ENCODE data around the gene PKDCC. TPM values are rescaled to one million over a fixed set of nuclear protein-coding genes. Genes with fewer than 3 reads are reported as not detected.

Gene PKDCC
- total RNA-seq, 1 experiment from 2014 or later = 3.9 TPM

DNA sequence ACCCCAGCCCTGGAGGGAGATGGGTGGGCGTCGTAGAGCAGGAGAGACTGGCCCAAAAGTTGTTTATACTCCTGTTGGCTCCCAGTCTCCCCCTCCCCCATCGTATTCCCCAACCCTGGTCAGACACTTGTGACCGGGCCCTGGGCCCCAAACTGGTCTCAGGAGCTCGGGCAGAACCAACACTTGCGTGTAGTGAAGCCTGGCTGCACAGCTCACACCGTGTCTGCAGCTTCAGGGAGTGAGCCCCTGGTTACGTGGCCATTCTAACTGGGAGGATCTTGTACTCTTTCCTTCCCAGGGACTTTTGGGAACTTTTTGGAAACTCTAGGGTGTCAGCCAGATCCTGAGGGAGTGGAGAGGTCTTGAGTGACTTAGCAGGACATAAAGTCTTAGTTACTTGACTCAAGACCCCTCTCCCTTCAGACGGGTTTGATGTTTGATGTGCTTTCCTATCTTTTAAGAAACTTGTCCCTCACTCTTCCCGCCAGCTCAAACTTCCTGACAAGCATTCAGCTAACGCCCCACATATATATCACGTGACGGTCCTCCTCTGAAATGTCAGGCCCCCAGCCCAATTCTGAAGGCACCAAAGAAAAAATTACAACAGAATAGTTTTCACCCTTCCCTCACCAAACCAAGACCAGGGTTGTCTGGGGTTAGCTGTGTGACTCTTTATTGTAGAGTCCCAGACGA is 2.3 kb downstream of the PKDCC start:
- Histone ChIP-seq H3K4me2 (peak overlapping the region; percentile 91), H3K27me3 (ENCODE audit: insufficient read depth, low read depth) (0 out of 2 replicates have a peak, but pooled peaks cover 7% of the 10 kb centered on the region), H3F3A (ENCODE audit: insufficient read depth, low read depth) (no peaks in the 10 kb centered on the region), H4K20me1 (ENCODE audit: insufficient read depth) (no peaks in the 10 kb centered on the region), H3K36me3 (ENCODE audit: low read depth) (no peaks in the 10 kb centered on the region), H3K9me3 (ENCODE audit: insufficient read depth, low read depth) (no peaks in the 10 kb centered on the region), H3K9me2 (ENCODE audit: insufficient read depth) (no peaks in the 10 kb centered on the region), H3K27ac (no peak overlapping the region), H3K4me1 (replicated peaks; ENCODE audit: insufficient read depth) (peaks cover 9% of the 10 kb centered on the region; the same call in 1 of the 2 replicates), H2AFZ (no peak overlapping the region), H3K79me2 (ENCODE audit: low read depth) (0 out of 2 replicates have a peak, but pooled peaks cover 2% of the 10 kb centered on the region), H3K4me3 (no peak overlapping the region)
- POLR2A ChIA-PET (ENCODE audit: unreplicated experiment) = no interaction called here
- no TSS peak for BruUV-seq (replicated peaks)
- intact Hi-C loops (cut with micrococcal nuclease; ENCODE audit: unreplicated experiment) = no loop called here
- TF ChIP-seq, protein P1, sequence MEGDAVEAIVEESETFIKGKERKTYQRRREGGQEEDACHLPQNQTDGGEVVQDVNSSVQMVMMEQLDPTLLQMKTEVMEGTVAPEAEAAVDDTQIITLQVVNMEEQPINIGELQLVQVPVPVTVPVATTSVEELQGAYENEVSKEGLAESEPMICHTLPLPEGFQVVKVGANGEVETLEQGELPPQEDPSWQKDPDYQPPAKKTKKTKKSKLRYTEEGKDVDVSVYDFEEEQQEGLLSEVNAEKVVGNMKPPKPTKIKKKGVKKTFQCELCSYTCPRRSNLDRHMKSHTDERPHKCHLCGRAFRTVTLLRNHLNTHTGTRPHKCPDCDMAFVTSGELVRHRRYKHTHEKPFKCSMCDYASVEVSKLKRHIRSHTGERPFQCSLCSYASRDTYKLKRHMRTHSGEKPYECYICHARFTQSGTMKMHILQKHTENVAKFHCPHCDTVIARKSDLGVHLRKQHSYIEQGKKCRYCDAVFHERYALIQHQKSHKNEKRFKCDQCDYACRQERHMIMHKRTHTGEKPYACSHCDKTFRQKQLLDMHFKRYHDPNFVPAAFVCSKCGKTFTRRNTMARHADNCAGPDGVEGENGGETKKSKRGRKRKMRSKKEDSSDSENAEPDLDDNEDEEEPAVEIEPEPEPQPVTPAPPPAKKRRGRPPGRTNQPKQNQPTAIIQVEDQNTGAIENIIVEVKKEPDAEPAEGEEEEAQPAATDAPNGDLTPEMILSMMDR (conservative IDR thresholded peaks at IDR 0.05) = no peak
- TF ChIP-seq EZH2 (IDR thresholded peaks at IDR 0.05; ENCODE audit: low read depth) = no peak
- DNase-seq = no peak
- CTCF ChIA-PET = no interaction called here

DNA sequence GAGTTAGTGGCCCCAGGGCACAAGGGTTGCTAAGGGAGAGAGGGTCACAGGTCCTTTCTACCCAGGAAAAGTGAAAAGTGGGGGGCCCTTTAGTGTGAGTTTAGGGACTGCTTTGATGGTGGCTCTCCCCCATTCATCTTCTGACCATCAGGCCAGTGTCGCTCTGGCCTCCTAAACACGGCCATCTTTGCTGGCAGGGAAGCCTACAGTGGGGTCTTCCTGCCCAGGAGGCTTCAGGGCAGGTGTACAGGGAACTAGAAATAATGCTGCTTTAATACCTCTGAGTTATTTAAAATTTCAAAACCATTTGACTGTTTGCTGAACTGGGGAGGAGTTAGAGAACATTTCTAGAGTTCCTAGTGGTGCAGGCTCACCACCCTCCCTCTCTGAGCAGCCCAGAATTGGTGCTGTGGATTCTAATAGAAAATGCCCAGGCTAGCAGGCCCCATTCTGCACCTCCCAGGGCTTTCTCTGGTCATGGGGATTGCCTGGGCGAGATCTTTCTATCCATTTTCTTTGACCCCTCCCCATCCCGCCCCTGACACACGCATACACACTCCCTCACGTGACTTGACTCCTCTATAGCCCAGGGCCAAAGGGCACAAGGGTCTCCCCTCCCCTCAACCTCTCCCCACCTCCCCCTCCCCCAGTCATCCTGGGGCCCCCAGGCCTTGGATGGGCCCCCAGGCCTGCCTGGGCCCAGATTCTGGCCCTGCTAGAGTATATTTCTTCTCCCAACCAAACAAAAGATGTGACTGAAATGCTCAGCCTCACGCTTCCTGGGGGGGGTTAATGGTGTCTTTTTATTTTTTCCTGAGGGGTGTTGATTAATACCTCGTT is 3.1 kb downstream of the PKDCC start:
- Histone ChIP-seq H3K9me3 (ENCODE audit: insufficient read depth, low read depth) (no peaks in the 10 kb centered on the region), H3K36me3 (ENCODE audit: low read depth) (no peaks in the 10 kb centered on the region), H3K79me2 (ENCODE audit: low read depth) (0 out of 2 replicates have a peak, but pooled peaks cover 2% of the 10 kb centered on the region), H3K4me3 (no peak overlapping the region), H3K27me3 (ENCODE audit: insufficient read depth, low read depth) (0 out of 2 replicates have a peak, but pooled peaks cover 7% of the 10 kb centered on the region), H3K4me1 (replicated peaks; ENCODE audit: insufficient read depth) (peaks cover 9% of the 10 kb centered on the region; the same call in 1 of the 2 replicates), H3K4me2 (no peak overlapping the region), H3F3A (ENCODE audit: insufficient read depth, low read depth) (no peaks in the 10 kb centered on the region), H4K20me1 (ENCODE audit: insufficient read depth) (no peaks in the 10 kb centered on the region), H3K27ac (no peak overlapping the region), H3K9me2 (ENCODE audit: insufficient read depth) (no peaks in the 10 kb centered on the region), H2AFZ (no peak overlapping the region)
- ChIA-PET CTCF (no interaction called here), POLR2A (ENCODE audit: unreplicated experiment) (no interaction called here)
- no peak for DNase-seq
- BruUV-seq (replicated peaks) = no TSS peak
- TF ChIP-seq, protein P1 (conservative IDR thresholded peaks at IDR 0.05) = no peak
- no peak for TF ChIP-seq EZH2 (IDR thresholded peaks at IDR 0.05; ENCODE audit: low read depth)
- intact Hi-C loops (cut with micrococcal nuclease; ENCODE audit: unreplicated experiment) = no loop called here

DNA sequence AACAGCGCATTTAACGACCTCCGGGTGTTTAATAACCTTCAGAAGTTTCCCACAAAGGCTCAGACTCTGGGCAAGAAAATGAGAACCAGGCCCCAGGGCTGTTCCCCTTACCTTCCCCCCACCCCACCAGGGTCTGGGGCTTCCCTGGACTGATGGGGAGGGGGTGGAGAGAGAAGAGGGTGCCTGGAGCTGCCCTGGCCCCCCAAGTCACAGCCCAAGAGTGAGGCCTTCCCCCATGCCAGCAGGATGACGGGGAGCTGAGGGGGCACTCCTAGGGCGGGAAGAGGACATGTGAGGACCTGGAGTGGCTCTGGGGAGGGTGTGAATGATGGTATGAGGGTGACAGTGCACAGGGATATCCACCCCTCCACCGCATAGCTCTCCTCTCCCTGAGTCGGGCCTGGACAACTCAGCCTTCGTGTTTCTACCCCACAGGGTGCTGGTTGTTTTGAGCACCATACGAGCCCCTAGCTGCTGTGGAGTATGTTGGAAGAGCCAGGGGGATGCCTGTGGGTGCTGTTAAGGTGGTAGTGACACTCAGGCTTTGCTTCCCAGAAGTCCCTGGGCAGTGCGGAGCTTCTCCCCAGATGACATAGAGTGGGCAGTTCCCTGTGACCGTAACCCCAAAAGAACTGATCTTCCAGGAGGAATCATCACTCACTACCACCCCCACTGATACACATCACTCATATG is 3.9 kb downstream of the PKDCC start:
- DNase-seq = no peak
- Histone ChIP-seq H4K20me1 (ENCODE audit: insufficient read depth) (no peaks in the 10 kb centered on the region), H3K36me3 (ENCODE audit: low read depth) (no peaks in the 10 kb centered on the region), H3K79me2 (ENCODE audit: low read depth) (0 out of 2 replicates have a peak, but pooled peaks cover 2% of the 10 kb centered on the region), H3K27me3 (ENCODE audit: insufficient read depth, low read depth) (0 out of 2 replicates have a peak, but pooled peaks cover 7% of the 10 kb centered on the region), H3K9me3 (ENCODE audit: insufficient read depth, low read depth) (no peaks in the 10 kb centered on the region), H3K4me1 (replicated peaks; ENCODE audit: insufficient read depth) (peaks cover 9% of the 10 kb centered on the region; the same call in 1 of the 2 replicates), H2AFZ (no peak overlapping the region), H3K27ac (no peak overlapping the region), H3F3A (ENCODE audit: insufficient read depth, low read depth) (no peaks in the 10 kb centered on the region), H3K4me2 (no peak overlapping the region), H3K9me2 (ENCODE audit: insufficient read depth) (no peaks in the 10 kb centered on the region), H3K4me3 (no peak overlapping the region)
- ChIA-PET CTCF (interaction anchor here (0.6 kb wide), 1 partner anchor 181 kb away, joined by 4 read pairs; no protein-coding TSS in a partner anchor), POLR2A (ENCODE audit: unreplicated experiment) (no interaction called here)
- TF ChIP-seq EZH2 (IDR thresholded peaks at IDR 0.05; ENCODE audit: low read depth) = no peak
- TF ChIP-seq, protein P1 (conservative IDR thresholded peaks at IDR 0.05) = no peak
- BruUV-seq (replicated peaks) = no TSS peak
- intact Hi-C loops (cut with micrococcal nuclease; ENCODE audit: unreplicated experiment) = no loop called here
